Right ventricle myocardium superior (tissue), 1 donor: ENCODE measurements around the gene MRGPRD. TPM values are rescaled to one million over a fixed set of nuclear protein-coding genes. Genes with fewer than 3 reads are reported as not detected.

Experiments used
- ATAC-seq: fragments of 200-7000 bp; cut with Tn5 transposase; one replicate; pipeline ENCODE4 v1.9.1; 2020; ENCODE audit warnings: mild to moderate bottlenecking; ENCODE audit not compliant: poor library complexity
- DNase-seq: peaks from one replicate; pipeline ENCODE4 v3.0.0-alpha.2; 2020
- intact Hi-C: fragments of 100-400 bp; cut with DNase I; formaldehyde crosslinking; loops from one replicate; pipeline ENCODE4 v1.11.2; 2022
- total RNA-seq: library from RNA; stranded (reverse); fragmentation: NEBNext Ultra II Directional; extraction: Animal tissue kit (Norgen Biotek cat#: 25700); gene quantifications from one replicate; pipeline ENCODE4 v1.2.1, GENCODE V29; 2021
- donor health status: DM: no; HTN: yes; CAD: no; lungs with severe emphysema.

Gene MRGPRD
- total RNA-seq, 1 donor from 2014 or later, result not detected

GRCh38 chr11:68959465-68960293 is 21.1 kb downstream of the MRGPRD start:
- DNase-seq, result peak; percentile 37
- intact Hi-C loops, result no loop called here

GRCh38 chr11:68958211-68958610 is 22.6 kb downstream of the MRGPRD start:
- ATAC-seq, result no peak
- intact Hi-C loops, result no loop called here
- no peak for DNase-seq

More at GRCh38 chr11:68959465-68960293, 21.1 kb downstream of the MRGPRD start:
- ATAC-seq, result no peak

DNA sequence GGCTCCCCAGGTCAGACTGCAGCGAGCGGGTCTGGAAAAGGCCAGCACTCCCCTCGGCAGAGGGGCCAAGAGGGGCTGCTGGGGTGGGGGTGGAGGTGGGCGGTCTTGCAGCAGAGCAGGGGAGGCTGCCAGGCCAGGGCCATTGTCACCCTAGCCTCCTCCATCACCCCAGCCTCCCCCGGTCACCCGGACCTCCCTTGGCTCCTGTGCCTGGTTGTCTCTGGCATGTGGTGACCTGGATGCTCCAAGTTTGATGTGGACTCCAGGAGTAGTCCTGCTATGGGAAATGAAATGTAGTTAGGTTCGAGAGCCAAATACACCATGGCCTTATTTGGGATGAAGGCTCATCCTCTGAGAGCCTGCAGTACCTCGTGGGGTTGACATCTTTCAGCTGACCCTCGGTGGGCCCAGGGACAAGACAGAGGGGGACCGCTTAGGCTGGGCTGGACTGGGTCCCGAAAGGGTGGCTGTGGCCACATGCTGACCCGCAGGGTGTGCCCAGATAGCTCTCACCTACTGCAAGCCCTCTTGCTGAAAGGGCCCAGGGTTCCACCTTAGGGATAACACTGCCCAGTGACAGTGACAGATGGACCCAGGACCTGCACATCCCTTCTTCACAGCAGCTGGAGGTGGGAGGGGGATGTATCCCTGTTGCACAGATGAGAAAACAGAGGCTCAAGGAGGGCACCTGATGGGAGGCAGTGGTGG is 24.1 kb downstream of the MRGPRD start:
- intact Hi-C loops, result no loop called here
- DNase-seq, result peak; percentile 17
- no peak for ATAC-seq

- ATAC-seq, result no peak
- DNase-seq, result no peak
- intact Hi-C loops, result no loop called here
Measured at GRCh38 chr11:68956142-68956541, 24.6 kb downstream of the MRGPRD start.

DNA sequence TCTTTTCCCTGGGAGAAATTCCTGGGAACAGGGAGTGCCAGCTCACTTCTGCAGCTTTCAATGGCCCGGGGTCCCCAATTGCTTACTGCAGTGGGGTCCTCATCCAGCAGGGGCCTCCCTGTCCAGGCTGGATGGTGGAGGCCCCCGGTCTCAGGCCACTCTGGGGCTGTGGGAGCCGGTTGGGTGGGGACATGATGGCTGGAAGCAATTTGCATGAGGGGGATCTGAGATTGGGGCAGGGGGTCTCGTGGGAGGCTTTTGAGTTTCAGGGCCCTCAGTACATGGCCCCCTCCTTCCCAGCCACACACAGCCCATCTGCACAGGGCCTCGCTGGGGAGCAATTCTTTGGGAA is 25.2 kb downstream of the MRGPRD start:
- DNase-seq (no peak), ATAC-seq (no peak)

GRCh38 chr11:68954836-68955606 is 25.8 kb downstream of the MRGPRD start:
- intact Hi-C loops, result no loop called here
- DNase-seq (peak; percentile 62), ATAC-seq (peak; percentile 75)

More for the DNA sequence above, 25.2 kb downstream of the MRGPRD start:
- intact Hi-C loops, result no loop called here

DNA sequence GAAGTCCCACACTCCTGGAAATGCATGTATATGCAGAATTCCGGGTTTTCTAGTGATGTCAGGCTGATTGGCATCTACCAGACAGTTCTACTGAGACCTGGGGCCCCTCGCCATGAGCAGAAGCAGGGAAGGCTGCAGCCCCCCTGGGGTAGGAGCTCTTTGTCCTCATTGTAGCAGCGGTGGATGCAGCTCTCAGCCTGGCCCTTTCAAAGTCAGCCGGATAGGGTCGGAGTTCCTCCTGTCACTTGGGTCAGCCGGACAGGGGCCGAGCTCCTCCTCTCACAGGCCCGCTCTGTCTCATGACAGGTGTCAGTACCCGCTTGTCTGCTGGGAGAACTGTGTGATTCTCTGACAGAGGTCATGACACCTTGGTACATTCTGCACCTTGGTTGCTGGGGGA is 30.0 kb downstream of the MRGPRD start:
- ATAC-seq (no peak), DNase-seq (peak; percentile 9)
- intact Hi-C loops, result no loop called here

DNA sequence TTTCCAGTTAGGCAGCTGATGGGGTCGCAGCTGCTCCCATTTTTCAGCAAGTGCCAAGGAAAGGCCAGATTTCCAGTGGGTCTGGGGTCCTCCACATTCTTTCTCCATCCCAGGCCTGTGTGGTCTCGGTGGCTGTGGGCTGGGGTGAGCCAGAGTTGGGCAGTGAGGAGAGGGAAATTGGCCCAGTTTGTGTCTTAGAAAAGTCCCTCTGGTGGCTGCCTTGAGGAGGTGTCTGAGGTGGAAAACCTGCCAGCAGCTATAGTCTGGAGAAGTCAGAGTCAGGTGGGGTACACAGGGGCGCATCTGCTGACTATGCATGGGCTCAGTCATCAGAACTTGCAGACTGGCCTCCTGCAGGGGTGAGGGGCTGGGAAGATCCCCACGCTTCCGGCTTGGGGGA is 30.5 kb downstream of the MRGPRD start:
- DNase-seq (peak; percentile 15), ATAC-seq (no peak)
- intact Hi-C loops, result no loop called here

DNA sequence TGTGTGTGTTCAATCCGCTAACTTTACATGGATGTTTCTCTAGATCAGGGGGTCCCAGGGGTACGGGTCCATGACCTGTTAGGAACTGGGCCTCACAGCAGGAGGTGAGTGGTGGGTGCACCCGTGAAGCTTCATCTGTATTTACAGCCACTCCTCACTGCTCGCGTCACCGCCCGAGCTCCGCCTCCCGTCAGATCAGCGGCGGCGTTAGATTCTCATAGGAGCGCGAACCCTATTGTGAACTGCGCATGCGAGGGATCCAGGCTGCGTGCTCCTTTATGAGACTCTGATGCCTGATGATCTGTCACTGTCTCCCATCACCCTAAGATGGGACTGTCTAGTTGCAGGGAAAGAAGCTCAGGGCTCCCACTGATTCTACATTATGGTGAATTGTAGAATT is 31.9 kb downstream of the MRGPRD start:
- intact Hi-C loops, result no loop called here
- no peak for DNase-seq
- ATAC-seq, result no peak

DNA sequence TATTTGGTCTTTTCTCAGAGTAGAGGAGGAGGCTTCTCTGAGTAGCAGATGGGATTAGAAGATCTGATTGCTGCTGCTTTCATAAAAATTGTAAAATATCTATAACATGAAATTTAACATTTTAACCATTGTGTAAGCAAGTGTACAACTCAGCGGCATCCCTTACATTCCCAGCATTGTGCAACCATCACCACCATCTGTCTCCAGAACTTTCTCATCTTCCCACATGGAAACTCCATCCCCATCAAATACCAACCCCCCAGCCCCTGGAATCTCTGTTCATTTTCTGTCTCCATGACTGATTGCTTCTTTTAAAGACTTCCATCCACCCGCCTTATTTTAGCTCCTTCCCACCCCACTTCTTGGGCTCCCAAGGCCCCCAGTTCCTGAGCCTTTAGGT is 32.3 kb downstream of the MRGPRD start:
- ATAC-seq, result no peak
- intact Hi-C loops, result no loop called here
- no peak for DNase-seq

- DNase-seq (no peak), ATAC-seq (no peak)
- intact Hi-C loops, result no loop called here
Measured at GRCh38 chr11:68947151-68947550, 33.6 kb downstream of the MRGPRD start.

GRCh38 chr11:68946416-68947090 is 34.2 kb downstream of the MRGPRD start:
- ATAC-seq, result peak; percentile 57
- intact Hi-C loops, result no loop called here

GRCh38 chr11:68942751-68943271 is 38.0 kb downstream of the MRGPRD start:
- intact Hi-C loops, result no loop called here
- ATAC-seq, result peak; percentile 27
- no peak for DNase-seq

More at GRCh38 chr11:68946416-68947090, 34.2 kb downstream of the MRGPRD start:
- DNase-seq, result no peak

- intact Hi-C loops, result no loop called here
- ATAC-seq (no peak), DNase-seq (no peak)
Measured at GRCh38 chr11:68942095-68942620, 38.6 kb downstream of the MRGPRD start.

DNA sequence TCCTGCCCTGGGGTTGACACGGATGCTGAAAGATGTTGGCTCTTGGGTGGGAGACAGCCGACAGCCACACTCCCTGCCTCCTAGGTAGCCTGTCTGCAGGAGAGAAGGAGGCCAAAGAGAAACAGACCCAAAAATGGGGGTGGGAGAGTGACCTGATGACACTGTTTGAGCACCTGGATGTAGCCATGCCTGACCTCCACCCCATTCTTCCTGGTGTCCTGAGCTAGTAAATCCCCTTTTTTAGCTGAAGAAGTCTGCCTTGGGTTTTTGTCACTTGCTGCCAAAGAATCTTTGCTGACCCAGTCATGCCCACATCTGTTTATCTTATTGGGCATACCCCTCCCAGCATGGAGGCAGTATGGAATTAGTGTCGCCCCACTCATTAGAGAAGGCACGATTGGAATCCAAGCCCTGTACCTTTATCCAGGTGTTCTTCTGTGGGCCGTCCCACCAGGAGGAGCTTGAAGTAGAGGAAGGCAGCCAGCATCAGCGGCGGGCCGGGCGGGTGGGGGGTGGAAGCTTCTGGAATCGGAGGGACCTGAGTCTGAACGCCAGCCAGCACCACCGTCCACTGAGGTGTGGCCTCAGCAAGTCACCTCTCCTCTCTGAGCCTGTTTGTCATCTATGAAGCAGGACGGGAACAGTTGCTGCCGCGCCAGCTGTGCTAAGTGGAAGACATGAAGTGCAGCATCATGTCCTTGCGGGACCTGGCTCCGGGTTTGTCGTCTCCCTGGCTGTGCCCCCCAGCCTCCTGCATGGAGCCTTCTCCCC is 39.3 kb downstream of the MRGPRD start:
- DNase-seq, result no peak
- intact Hi-C loops, result no loop called here
- ATAC-seq, result no peak

GRCh38 chr11:68940651-68941323 is 40.0 kb downstream of the MRGPRD start:
- ATAC-seq, result no peak
- intact Hi-C loops, result no loop called here
- no peak for DNase-seq
